ENCODE measurements around the gene LARGE1. TPM values are rescaled to one million over a fixed set of nuclear protein-coding genes. Genes with fewer than 3 reads are reported as not detected.

Gene LARGE1
- total and polyA plus RNA-seq, 2 of the 8 experiments (the other 6 are each of a cell fraction or from before 2014, with no cell fraction given) = 43.7 to 83.0 TPM

GRCh38 chr22:33600595-33600994 lies 319.7 kb downstream of the LARGE1 start:
- POLR2A ChIA-PET (ENCODE audit: partially characterized antibody) = no interaction called here
- peaks cover 0 to 4% (median 0%) of the 10 kb centered on the region in 4 experiments; a peak in 4 of 8 replicates for H3K36me3 ChIP-seq (ENCODE audit: control insufficient read depth in 2 of 4, insufficient read depth in 4 of 4, low read length in 3 of 4)
- no peak overlapping the region for H3K14ac ChIP-seq (ENCODE audit: insufficient read length)
- 94% methylated on average over 12 of the region's 12 CpGs; no CpG with 5 or more reads in 1 of the 2 experiments for WGBS, 2 experiments (ENCODE audit: extremely low coverage in 1 of 2, insufficient coverage in 1 of 2, insufficient read length in 1 of 2, insufficient replicate concordance in 2 of 2, low coverage in 1 of 2, low lambda C conversion rate in 2 of 2, missing lambda C conversion rate in 1 of 2)
- H3K4me2 ChIP-seq (ENCODE audit: insufficient read depth in 1 of 2, low read depth in 2 of 2, low read length in 2 of 2) = no peak overlapping the region
- H4K8ac ChIP-seq (ENCODE audit: extremely low read depth, insufficient read depth, low read length) = no peak overlapping the region
- no peaks in the 10 kb centered on the region; the same call in 1 of the 2 replicates for H3K79me1 ChIP-seq (ENCODE audit: low read depth, low read length)
- H2BK5ac ChIP-seq (ENCODE audit: low read depth, low read length) = no peak overlapping the region
- H2BK20ac ChIP-seq (ENCODE audit: low read length) = no peak overlapping the region
- no peak overlapping the region for H2BK120ac ChIP-seq (replicated peaks; ENCODE audit: low read depth, low read length)
- no peak overlapping the region for H3K56ac ChIP-seq (replicated peaks; ENCODE audit: insufficient read length, low read depth, low read length)
- H4K91ac ChIP-seq (replicated peaks; ENCODE audit: insufficient read length, low read length) = no peak overlapping the region
- H3K18ac ChIP-seq (ENCODE audit: extremely low read depth, low read length) = no peak overlapping the region
- no peaks in the 10 kb centered on the region for H3K9me3 ChIP-seq (ENCODE audit: insufficient read depth in 2 of 2, low read depth in 1 of 2, low read length in 1 of 2)
- no peak overlapping the region for H3K4me3 ChIP-seq (ENCODE audit: extremely low read depth in 1 of 4, insufficient read depth in 2 of 4, low read depth in 3 of 4, low read length in 4 of 4)
- no peak overlapping the region for H3K9ac ChIP-seq (replicated peaks in 1 of 4; ENCODE audit: extremely low read depth in 1 of 4, low read depth in 3 of 4, low read length in 3 of 4)
- H4K5ac ChIP-seq (ENCODE audit: insufficient read length, low read depth, low read length) = no peak overlapping the region
- H2AFZ ChIP-seq (ENCODE audit: low read length) = no peak overlapping the region
- CTCF ChIA-PET (ENCODE audit: partially characterized antibody) = no interaction called here
- H2AK5ac ChIP-seq (ENCODE audit: low read depth, low read length) = no peak overlapping the region
- H3K27ac ChIP-seq (ENCODE audit: low read depth, low read length) = no peak overlapping the region
- H3K4me1 ChIP-seq (replicated peaks in 1 of 4; ENCODE audit: control insufficient read depth in 3 of 4, insufficient read depth in 4 of 4, low read length in 3 of 4) = no peaks in the 10 kb centered on the region
- no peak overlapping the region for H3K4ac ChIP-seq (replicated peaks; ENCODE audit: insufficient read length, low read depth, low read length)
- H2BK15ac ChIP-seq (ENCODE audit: low read length) = no peak overlapping the region
- H3K23me2 ChIP-seq (ENCODE audit: low read depth, low read length) = no peaks in the 10 kb centered on the region
- no peaks in the 10 kb centered on the region; a peak in 1 of 4 replicates for H3K79me2 ChIP-seq (ENCODE audit: control insufficient read depth in 1 of 2, insufficient read depth in 2 of 2, low read length in 2 of 2)
- DNase-seq (ENCODE audit: low read depth in 1 of 2, low spot score in 2 of 2) (no peak), FAIRE-seq (no peak)
- H3K23ac ChIP-seq (ENCODE audit: insufficient read length) = no peak overlapping the region
- H4K20me1 ChIP-seq (replicated peaks in 1 of 2; ENCODE audit: control insufficient read depth in 1 of 2, insufficient read depth in 2 of 2, low read length in 2 of 2) = peaks cover 16 to 18% of the 10 kb centered on the region in 2 experiments
- no peak overlapping the region for H2BK12ac ChIP-seq (ENCODE audit: low read depth, low read length)
- peaks cover 0 to 9% (median under 1%) of the 10 kb centered on the region in 4 experiments; a peak in 2 of 7 replicates for H3K27me3 ChIP-seq (replicated peaks in 1 of 4; ENCODE audit: control insufficient read depth in 3 of 4, extremely low read depth in 1 of 4, insufficient read depth in 3 of 4, low read length in 3 of 4)
- no peak for TF ChIP-seq RAD21 (IDR thresholded peaks at IDR 0.05 in 1 of 2, conservative IDR thresholded peaks at IDR 0.05 in 1 of 2; ENCODE audit: low read depth in 2 of 2, low read length in 2 of 2)
- TF ChIP-seq ASH2L (IDR thresholded peaks at IDR 0.05; ENCODE audit: low read length) = no peak
- no peak for TF ChIP-seq CHD1 (IDR thresholded peaks at IDR 0.05; ENCODE audit: low read depth, low read length)
- no peak for TF ChIP-seq NRF1 (IDR thresholded peaks at IDR 0.05; ENCODE audit: low read depth, low read length)
